Posterior cingulate gyrus (tissue), 11 donors: ENCODE results near the gene PHACTR3.

Experiments
- DNase-seq, 10 donors: peaks; one replicate each; pipeline versions ENCODE4 v3.0.0 to v3.0.0-alpha.2; 2020 to 2021; ENCODE audit warnings: mixed read lengths in 3 of 10
- intact Hi-C: fragments of 100-400 bp; cut with DNase I; formaldehyde crosslinking; loops from one replicate; pipeline ENCODE4 v1.15.1; 2023

The PHACTR3 gene

GRCh38 chr20:59770270-59770669 is 165.9 kb downstream of the PHACTR3 start:
- intact Hi-C loops: no loop called here
- no peak for DNase-seq

- intact Hi-C loops: no loop called here
- DNase-seq: no peak
Measured at GRCh38 chr20:59770851-59771250, 166.5 kb downstream of the PHACTR3 start.

GRCh38 chr20:59771506-59772372 is 167.4 kb downstream of the PHACTR3 start:
- intact Hi-C loops: no loop called here
- peak in 1 of 10 donors; percentile 11 for DNase-seq

- DNase-seq: peak in 1 of 10 donors; percentile 7
- intact Hi-C loops: no loop called here
Measured at GRCh38 chr20:59772373-59772705, 168.0 kb downstream of the PHACTR3 start.

- peak in 1 of 10 donors; percentile 14 for DNase-seq
- intact Hi-C loops: no loop called here
Measured at GRCh38 chr20:59772931-59773913, 168.9 kb downstream of the PHACTR3 start.

GRCh38 chr20:59774204-59774641 is 169.9 kb downstream of the PHACTR3 start:
- peak in 1 of 10 donors; percentile 8 for DNase-seq
- intact Hi-C loops: no loop called here

GRCh38 chr20:59774921-59775686 is 170.8 kb downstream of the PHACTR3 start:
- peak in 1 of 10 donors; percentile 14 for DNase-seq

GRCh38 chr20:59775687-59776055 is 171.3 kb downstream of the PHACTR3 start:
- DNase-seq: peak in 1 of 10 donors; percentile 14
- intact Hi-C loops: no loop called here

More at GRCh38 chr20:59774921-59775686, 170.8 kb downstream of the PHACTR3 start:
- intact Hi-C loops: no loop called here

GRCh38 chr20:59776059-59776603 is 171.8 kb downstream of the PHACTR3 start:
- intact Hi-C loops: no loop called here
- peak in 1 of 10 donors; percentile 4 for DNase-seq

- peak in 1 of 10 donors; percentile 12 for DNase-seq
- intact Hi-C loops: no loop called here
Measured at GRCh38 chr20:59776626-59777330, 172.4 kb downstream of the PHACTR3 start.

GRCh38 chr20:59777331-59777725 is 173.0 kb downstream of the PHACTR3 start:
- peak in 1 of 10 donors; percentile 7 for DNase-seq

GRCh38 chr20:59777814-59778575 is 173.7 kb downstream of the PHACTR3 start:
- intact Hi-C loops: no loop called here
- DNase-seq: peak in 1 of 10 donors; percentile 9

More at GRCh38 chr20:59777331-59777725, 173.0 kb downstream of the PHACTR3 start:
- intact Hi-C loops: no loop called here

GRCh38 chr20:59778615-59779200 is 174.4 kb downstream of the PHACTR3 start:
- intact Hi-C loops: no loop called here
- peak in 1 of 10 donors; percentile 5 for DNase-seq

- intact Hi-C loops: loop anchor here (5.0 to 10.0 kb wide), 2 partner anchors 42 to 155 kb away; partner anchors contain the start of gene SYCP2
Measured at GRCh38 chr20:59779656-59780380, 175.5 kb downstream of the PHACTR3 start.

GRCh38 chr20:59780494-59781185 is 176.3 kb downstream of the PHACTR3 start:
- intact Hi-C loops: loop anchor here (5.0 to 10.0 kb wide), 2 partner anchors 42 to 154 kb away; partner anchors contain the start of gene SYCP2
- DNase-seq: no peak

More at GRCh38 chr20:59779656-59780380, 175.5 kb downstream of the PHACTR3 start:
- DNase-seq: no peak

- DNase-seq: no peak
- intact Hi-C loops: loop anchor here (5.0 to 10.0 kb wide), 2 partner anchors 41 to 154 kb away; partner anchors contain the start of gene SYCP2
Measured at GRCh38 chr20:59781226-59781625, 176.9 kb downstream of the PHACTR3 start.
